HCT116 (cell line): ENCODE measurements around the gene CDH3. TPM values are rescaled to one million over a fixed set of nuclear protein-coding genes. Genes with fewer than 3 reads are reported as not detected.

Source experiments
- ATAC-seq: fragments of 200-7000 bp; cut with Tn5 transposase; 2 replicates; pipeline ENCODE4 v1.9.1; 2020; ENCODE audit warnings: mild to moderate bottlenecking, moderate library complexity
- BruUV-seq: library from RNA; stranded (reverse); fragments of 400-500 nt; replicated peaks from 2 replicates; lab custom pipeline; 2021; lab: Mats Ljungman, UMichigan
- CTCF ChIA-PET: fragments of 300-600 bp; sonication (Branson Sonifier 250); formaldehyde crosslinking; loops from one replicate; lab custom pipeline; 2021; ENCODE audit warnings: antibody characterized with exemption; lab: Charles Lee
- POLR2A ChIA-PET: fragments of 300-600, 350-600 bp; sonication (Branson Sonifier 250); formaldehyde crosslinking; loops from one replicate; lab custom pipeline; 2021; ENCODE audit warnings: antibody characterized with exemption; lab: Charles Lee
- RAD21 ChIA-PET, 2 experiments: fragments of 300-600 bp; sonication (Branson Sonifier 250); formaldehyde crosslinking; loops; one replicate each; lab custom pipeline; 2023; ENCODE audit warnings: low total read pairs in 2 of 2; ENCODE audit not compliant: uncharacterized antibody in 2 of 2, unreplicated experiment in 2 of 2, low non-redundant PET in 1 of 2; lab: Charles Lee
- DNase-seq: peaks from one replicate; pipeline ENCODE4 v3.0.0-alpha.2; 2010; ENCODE audit warnings: low read depth, low spot score
- H2AFZ ChIP-seq: fragments of 200-600 bp; shearing (Covaris generic), sonication (generic); 2 replicates; pipeline ENCODE4 v1.6.1; 2017; ENCODE audit warnings: low read depth, mixed run types, mixed read lengths, antibody characterized with exemption, low read length; ENCODE audit not compliant: poor library complexity, severe bottlenecking
- H3K27ac ChIP-seq: 2 replicates; pipeline ENCODE4 v1.5.1; 2012; ENCODE audit warnings: low read depth, low read length
- H3K27me3 ChIP-seq: fragments of 200-600 bp; sonication (generic); 2 replicates; pipeline ENCODE4 v1.6.1; 2016; ENCODE audit warnings: mixed run types, low read length, mixed read lengths; ENCODE audit not compliant: insufficient read depth
- H3K36me3 ChIP-seq, 2 experiments: fragments of 200-500 bp in 1 of 2; fragments of 200-600 bp in 1 of 2; sonication (Bioruptor generic) in 1 of 2; sonication (generic) in 1 of 2; 2 replicates each; pipeline versions ENCODE4 v1.5.1 to v1.6.1; 2014 to 2016; ENCODE audit warnings: low read length in 2 of 2, inconsistent platforms in 1 of 2, mixed read lengths in 1 of 2, mixed run types in 1 of 2; ENCODE audit not compliant: insufficient read depth in 2 of 2, control insufficient read depth in 1 of 2
- H3K4me1 ChIP-seq, 2 experiments: fragments of 200-600 bp in 1 of 2; sonication (generic) in 1 of 2; 2 replicates each; pipeline versions ENCODE4 v1.5.1 to v1.6.1; 2012 to 2017; ENCODE audit warnings: low read length in 2 of 2, inconsistent platforms in 1 of 2, mild to moderate bottlenecking in 1 of 2, mixed read lengths in 1 of 2, mixed run types in 1 of 2, moderate library complexity in 1 of 2; ENCODE audit not compliant: insufficient read depth in 2 of 2, control insufficient read depth in 1 of 2
- H3K4me2 ChIP-seq: fragments of 200-600 bp; sonication (generic); 2 replicates; pipeline ENCODE4 v1.6.1; 2017; ENCODE audit warnings: mixed run types, low read length, mixed read lengths
- H3K4me3 ChIP-seq, 2 experiments: fragments of 200-600 bp in 1 of 2; sonication (generic) in 1 of 2; replicated peaks in 1 of 2; 2 replicates each; pipeline ENCODE4 v1.5.1; 2011 to 2016; ENCODE audit warnings: low read length in 2 of 2, control low read depth in 1 of 2, low read depth in 1 of 2, mild to moderate bottlenecking in 1 of 2, mixed read lengths in 1 of 2, mixed run types in 1 of 2
- H3K79me2 ChIP-seq: fragments of 200-600 bp; sonication (generic); 2 replicates; pipeline ENCODE4 v1.6.1; 2017; ENCODE audit warnings: mild to moderate bottlenecking, mixed run types, low read length, moderate library complexity, mixed read lengths; ENCODE audit not compliant: insufficient read depth
- H3K9ac ChIP-seq: fragments of 200-600 bp; sonication (generic); 2 replicates; pipeline ENCODE4 v1.6.1; 2016; ENCODE audit warnings: low read length, mixed read lengths
- H3K9me2 ChIP-seq: fragments of 200-600 bp; sonication (generic), shearing (Covaris generic); 2 replicates; pipeline ENCODE4 v1.6.1; 2017; ENCODE audit warnings: mixed run types, mild to moderate bottlenecking, moderate library complexity; ENCODE audit not compliant: insufficient read depth
- H3K9me3 ChIP-seq, 2 experiments: fragments of 200-500 bp in 1 of 2; fragments of 200-600 bp in 1 of 2; sonication (Bioruptor generic) in 1 of 2; sonication (generic) in 1 of 2; 2 replicates each; pipeline ENCODE4 v1.6.1; 2014 to 2017; ENCODE audit warnings: low read length in 2 of 2, mixed read lengths in 2 of 2, inconsistent platforms in 1 of 2, low read depth in 1 of 2, mild to moderate bottlenecking in 1 of 2, mixed run types in 1 of 2, moderate library complexity in 1 of 2; ENCODE audit not compliant: control insufficient read depth in 1 of 2, insufficient read depth in 1 of 2
- H4K20me1 ChIP-seq: fragments of 200-600 bp; sonication (generic), shearing (Covaris generic); 2 replicates; pipeline ENCODE4 v1.6.1; 2017; ENCODE audit warnings: mixed run types, mild to moderate bottlenecking, moderate library complexity; ENCODE audit not compliant: insufficient read depth
- ELF1 ChIP-seq: IDR thresholded peaks from 2 replicates; pipeline ENCODE4 v1.6.1; 2012; ENCODE audit warnings: low read depth, borderline replicate concordance
- FOSL1 ChIP-seq: IDR thresholded peaks from 2 replicates; pipeline ENCODE4 v1.6.1; 2012; ENCODE audit warnings: low read depth
- JUND ChIP-seq: IDR thresholded peaks from 2 replicates; pipeline ENCODE4 v1.6.1; 2012
- POLR2AphosphoS5 ChIP-seq: IDR thresholded peaks from 2 replicates; pipeline ENCODE4 v1.6.1; 2011; ENCODE audit warnings: mild to moderate bottlenecking, low read depth, low read length, moderate library complexity
- RAD21 ChIP-seq: IDR thresholded peaks from 2 replicates; pipeline ENCODE4 v1.6.1; 2012; ENCODE audit warnings: low read depth, mild to moderate bottlenecking
- SIN3A ChIP-seq: IDR thresholded peaks from 2 replicates; pipeline ENCODE4 v1.6.1; 2012; ENCODE audit warnings: low read depth
- SP1 ChIP-seq: IDR thresholded peaks from 2 replicates; pipeline ENCODE4 v1.6.1; 2012; ENCODE audit warnings: low read depth
- ZNF274 ChIP-seq: fragments of 200-500 bp; sonication (Bioruptor generic); IDR thresholded peaks from 2 replicates; pipeline ENCODE4 v1.6.1; 2014; ENCODE audit warnings: mild to moderate bottlenecking, low read depth, low read length, inconsistent platforms
- intact Hi-C: fragments of 100-400 bp; cut with micrococcal nuclease; formaldehyde crosslinking; loops from 2 replicates; pipeline ENCODE4 v1.10.0; 2022
- total RNA-seq: library from RNA; stranded (reverse); gene quantifications from one replicate; pipeline ENCODE4 v1.2.1, GENCODE V29; 2021; ENCODE audit not compliant: unreplicated experiment
- TF ChIP-seq, protein P1 (sequence below), 3 experiments: fragments of 200-600 bp in 1 of 3; sonication (generic) in 1 of 3; IDR thresholded peaks in 2 of 3; conservative IDR thresholded peaks in 1 of 3; 2 replicates each; pipeline ENCODE4 v1.5.1; 2012 to 2017; ENCODE audit warnings: low read depth in 2 of 3, low read length in 2 of 3, antibody characterized with exemption in 1 of 3, borderline replicate concordance in 1 of 3, control low read depth in 1 of 3, mild to moderate bottlenecking in 1 of 3, mixed read lengths in 1 of 3, mixed run types in 1 of 3, moderate library complexity in 1 of 3; ENCODE audit not compliant: insufficient read depth in 1 of 3
- TF ChIP-seq, protein P2 (sequence below): IDR thresholded peaks from 2 replicates; pipeline ENCODE4 v1.6.1; 2012
- TF ChIP-seq, protein P3 (sequence below): IDR thresholded peaks from 2 replicates; pipeline ENCODE4 v1.6.1; 2012; ENCODE audit warnings: low read depth
- TF ChIP-seq, protein P4 (sequence below): IDR thresholded peaks from 2 replicates; pipeline ENCODE4 v1.6.1; 2011; ENCODE audit warnings: mild to moderate bottlenecking, low read length, moderate library complexity; ENCODE audit not compliant: insufficient replicate concordance; ENCODE audit errors: extremely low read depth

CDH3 gene
- total RNA-seq, 1 experiment from 2014 or later, result 94.7 TPM

DNA sequence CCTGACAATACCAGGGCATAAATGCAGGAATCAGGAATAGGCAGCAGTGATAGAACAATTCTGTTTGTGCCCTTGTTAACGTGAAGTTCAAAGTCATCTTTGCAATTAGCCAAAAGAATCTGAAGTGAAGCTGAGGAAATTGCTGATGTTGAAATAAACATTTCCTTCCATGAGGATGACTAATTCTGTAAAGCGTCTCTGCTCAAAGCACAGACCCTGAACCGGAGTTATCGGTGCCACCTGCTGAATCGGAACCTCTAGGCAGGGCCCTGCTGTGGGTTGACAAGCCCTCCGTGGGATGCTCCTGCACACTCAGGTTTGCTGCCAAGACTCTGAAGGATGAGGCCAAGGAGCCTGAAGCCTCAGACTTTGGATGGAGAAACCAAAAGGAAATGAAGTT lies 55.0 kb downstream of the CDH3 start:
- no peaks in the 10 kb centered on the region for H3K27me3 ChIP-seq
- no peaks in the 10 kb centered on the region for H4K20me1 ChIP-seq
- H3K4me3 ChIP-seq, result no peak overlapping the region
- TSS peak; percentile 16 for BruUV-seq
- RAD21 ChIA-PET, result interaction anchor here in 1 of 2 experiments (1.0 kb wide), 1 partner anchor 109 kb away, joined by 3 read pairs; no protein-coding TSS in a partner anchor
- H2AFZ ChIP-seq, result no peak overlapping the region
- H3K9me3 ChIP-seq, result no peaks in the 10 kb centered on the region
- no peak for DNase-seq
- TF ChIP-seq, protein P1, sequence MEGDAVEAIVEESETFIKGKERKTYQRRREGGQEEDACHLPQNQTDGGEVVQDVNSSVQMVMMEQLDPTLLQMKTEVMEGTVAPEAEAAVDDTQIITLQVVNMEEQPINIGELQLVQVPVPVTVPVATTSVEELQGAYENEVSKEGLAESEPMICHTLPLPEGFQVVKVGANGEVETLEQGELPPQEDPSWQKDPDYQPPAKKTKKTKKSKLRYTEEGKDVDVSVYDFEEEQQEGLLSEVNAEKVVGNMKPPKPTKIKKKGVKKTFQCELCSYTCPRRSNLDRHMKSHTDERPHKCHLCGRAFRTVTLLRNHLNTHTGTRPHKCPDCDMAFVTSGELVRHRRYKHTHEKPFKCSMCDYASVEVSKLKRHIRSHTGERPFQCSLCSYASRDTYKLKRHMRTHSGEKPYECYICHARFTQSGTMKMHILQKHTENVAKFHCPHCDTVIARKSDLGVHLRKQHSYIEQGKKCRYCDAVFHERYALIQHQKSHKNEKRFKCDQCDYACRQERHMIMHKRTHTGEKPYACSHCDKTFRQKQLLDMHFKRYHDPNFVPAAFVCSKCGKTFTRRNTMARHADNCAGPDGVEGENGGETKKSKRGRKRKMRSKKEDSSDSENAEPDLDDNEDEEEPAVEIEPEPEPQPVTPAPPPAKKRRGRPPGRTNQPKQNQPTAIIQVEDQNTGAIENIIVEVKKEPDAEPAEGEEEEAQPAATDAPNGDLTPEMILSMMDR (IDR thresholded peaks at IDR 0.05 in 2 of 3, conservative IDR thresholded peaks at IDR 0.05 in 1 of 3; ENCODE audit: borderline replicate concordance in 1 of 3, insufficient read depth in 1 of 3, low read depth in 2 of 3, low read length in 2 of 3), result no peak
- TF ChIP-seq JUND (no peak), SP1 (no peak), RAD21 (no peak), ELF1 (no peak), POLR2AphosphoS5 (no peak), ZNF274 (no peak), SIN3A (no peak), FOSL1 (no peak)
- TF ChIP-seq, protein P2, sequence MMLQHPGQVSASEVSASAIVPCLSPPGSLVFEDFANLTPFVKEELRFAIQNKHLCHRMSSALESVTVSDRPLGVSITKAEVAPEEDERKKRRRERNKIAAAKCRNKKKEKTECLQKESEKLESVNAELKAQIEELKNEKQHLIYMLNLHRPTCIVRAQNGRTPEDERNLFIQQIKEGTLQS, result no peak
- TF ChIP-seq, protein P3, sequence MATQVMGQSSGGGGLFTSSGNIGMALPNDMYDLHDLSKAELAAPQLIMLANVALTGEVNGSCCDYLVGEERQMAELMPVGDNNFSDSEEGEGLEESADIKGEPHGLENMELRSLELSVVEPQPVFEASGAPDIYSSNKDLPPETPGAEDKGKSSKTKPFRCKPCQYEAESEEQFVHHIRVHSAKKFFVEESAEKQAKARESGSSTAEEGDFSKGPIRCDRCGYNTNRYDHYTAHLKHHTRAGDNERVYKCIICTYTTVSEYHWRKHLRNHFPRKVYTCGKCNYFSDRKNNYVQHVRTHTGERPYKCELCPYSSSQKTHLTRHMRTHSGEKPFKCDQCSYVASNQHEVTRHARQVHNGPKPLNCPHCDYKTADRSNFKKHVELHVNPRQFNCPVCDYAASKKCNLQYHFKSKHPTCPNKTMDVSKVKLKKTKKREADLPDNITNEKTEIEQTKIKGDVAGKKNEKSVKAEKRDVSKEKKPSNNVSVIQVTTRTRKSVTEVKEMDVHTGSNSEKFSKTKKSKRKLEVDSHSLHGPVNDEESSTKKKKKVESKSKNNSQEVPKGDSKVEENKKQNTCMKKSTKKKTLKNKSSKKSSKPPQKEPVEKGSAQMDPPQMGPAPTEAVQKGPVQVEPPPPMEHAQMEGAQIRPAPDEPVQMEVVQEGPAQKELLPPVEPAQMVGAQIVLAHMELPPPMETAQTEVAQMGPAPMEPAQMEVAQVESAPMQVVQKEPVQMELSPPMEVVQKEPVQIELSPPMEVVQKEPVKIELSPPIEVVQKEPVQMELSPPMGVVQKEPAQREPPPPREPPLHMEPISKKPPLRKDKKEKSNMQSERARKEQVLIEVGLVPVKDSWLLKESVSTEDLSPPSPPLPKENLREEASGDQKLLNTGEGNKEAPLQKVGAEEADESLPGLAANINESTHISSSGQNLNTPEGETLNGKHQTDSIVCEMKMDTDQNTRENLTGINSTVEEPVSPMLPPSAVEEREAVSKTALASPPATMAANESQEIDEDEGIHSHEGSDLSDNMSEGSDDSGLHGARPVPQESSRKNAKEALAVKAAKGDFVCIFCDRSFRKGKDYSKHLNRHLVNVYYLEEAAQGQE, result no peak
- TF ChIP-seq, protein P4, sequence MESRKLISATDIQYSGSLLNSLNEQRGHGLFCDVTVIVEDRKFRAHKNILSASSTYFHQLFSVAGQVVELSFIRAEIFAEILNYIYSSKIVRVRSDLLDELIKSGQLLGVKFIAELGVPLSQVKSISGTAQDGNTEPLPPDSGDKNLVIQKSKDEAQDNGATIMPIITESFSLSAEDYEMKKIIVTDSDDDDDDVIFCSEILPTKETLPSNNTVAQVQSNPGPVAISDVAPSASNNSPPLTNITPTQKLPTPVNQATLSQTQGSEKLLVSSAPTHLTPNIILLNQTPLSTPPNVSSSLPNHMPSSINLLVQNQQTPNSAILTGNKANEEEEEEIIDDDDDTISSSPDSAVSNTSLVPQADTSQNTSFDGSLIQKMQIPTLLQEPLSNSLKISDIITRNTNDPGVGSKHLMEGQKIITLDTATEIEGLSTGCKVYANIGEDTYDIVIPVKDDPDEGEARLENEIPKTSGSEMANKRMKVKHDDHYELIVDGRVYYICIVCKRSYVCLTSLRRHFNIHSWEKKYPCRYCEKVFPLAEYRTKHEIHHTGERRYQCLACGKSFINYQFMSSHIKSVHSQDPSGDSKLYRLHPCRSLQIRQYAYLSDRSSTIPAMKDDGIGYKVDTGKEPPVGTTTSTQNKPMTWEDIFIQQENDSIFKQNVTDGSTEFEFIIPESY, result no peak
- TF ChIP-seq, all 23 proteins: peak for 0
- Histone ChIP-seq H3K36me3 (peaks cover 8 to 18% of the 10 kb centered on the region in 2 experiments; a peak in 3 of 4 replicates), H3K9me2 (no peaks in the 10 kb centered on the region), H3K79me2 (no peaks in the 10 kb centered on the region), H3K4me2 (no peak overlapping the region), H3K9ac (no peak overlapping the region), H3K27ac (no peak overlapping the region), H3K4me1 (peaks cover 0 to 17% of the 10 kb centered on the region in 2 experiments; a peak in 2 of 4 replicates)
- POLR2A ChIA-PET, result no interaction called here
- CTCF ChIA-PET, result no interaction called here
- intact Hi-C loops, result no loop called here
- no peak for ATAC-seq
